ENCODE measurements around the gene LNX1.
"Not testable (repeated sequence)": the region's sequence is repeated elsewhere in the genome, so short reads cannot be mapped to it uniquely, and the experiment has no call there.

LNX1 gene

DNA sequence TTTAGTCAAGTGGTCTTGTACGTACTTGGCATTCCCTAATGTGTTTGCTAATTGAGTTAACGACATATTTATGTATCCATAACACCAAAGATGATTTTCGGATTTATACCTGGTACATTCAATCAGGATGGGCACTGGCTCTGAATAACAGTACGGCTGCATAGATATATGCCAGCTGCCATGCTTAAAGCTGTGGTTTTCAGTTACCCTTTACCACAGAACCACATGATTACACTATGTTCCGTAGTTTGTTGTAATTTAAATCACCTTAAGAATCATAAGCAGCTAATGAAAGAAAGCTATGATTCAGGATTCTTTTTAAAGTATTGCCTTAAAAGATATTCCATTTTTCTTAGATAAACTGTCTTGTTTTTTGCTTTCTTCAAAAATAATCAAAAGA lies 160.2 kb downstream of the LNX1 start:
- DNase-seq (ENCODE audit: low read depth): no peak
- no peak overlapping the region for H3K4me3 ChIP-seq (ENCODE audit: control insufficient read depth, low read depth, low read length)
- TF ChIP-seq, protein P1, sequence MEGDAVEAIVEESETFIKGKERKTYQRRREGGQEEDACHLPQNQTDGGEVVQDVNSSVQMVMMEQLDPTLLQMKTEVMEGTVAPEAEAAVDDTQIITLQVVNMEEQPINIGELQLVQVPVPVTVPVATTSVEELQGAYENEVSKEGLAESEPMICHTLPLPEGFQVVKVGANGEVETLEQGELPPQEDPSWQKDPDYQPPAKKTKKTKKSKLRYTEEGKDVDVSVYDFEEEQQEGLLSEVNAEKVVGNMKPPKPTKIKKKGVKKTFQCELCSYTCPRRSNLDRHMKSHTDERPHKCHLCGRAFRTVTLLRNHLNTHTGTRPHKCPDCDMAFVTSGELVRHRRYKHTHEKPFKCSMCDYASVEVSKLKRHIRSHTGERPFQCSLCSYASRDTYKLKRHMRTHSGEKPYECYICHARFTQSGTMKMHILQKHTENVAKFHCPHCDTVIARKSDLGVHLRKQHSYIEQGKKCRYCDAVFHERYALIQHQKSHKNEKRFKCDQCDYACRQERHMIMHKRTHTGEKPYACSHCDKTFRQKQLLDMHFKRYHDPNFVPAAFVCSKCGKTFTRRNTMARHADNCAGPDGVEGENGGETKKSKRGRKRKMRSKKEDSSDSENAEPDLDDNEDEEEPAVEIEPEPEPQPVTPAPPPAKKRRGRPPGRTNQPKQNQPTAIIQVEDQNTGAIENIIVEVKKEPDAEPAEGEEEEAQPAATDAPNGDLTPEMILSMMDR (IDR thresholded peaks at IDR 0.05; ENCODE audit: control insufficient read depth, insufficient read depth, low read depth, low read length, missing control alignments): no peak

- DNase-seq (ENCODE audit: low read depth): no peak
- TF ChIP-seq, protein P1 (IDR thresholded peaks at IDR 0.05; ENCODE audit: control insufficient read depth, insufficient read depth, low read depth, low read length, missing control alignments): no peak
- no peak overlapping the region for H3K4me3 ChIP-seq (ENCODE audit: control insufficient read depth, low read depth, low read length)
Observed at GRCh38 chr4:53427366-53427765, 163.9 kb downstream of the LNX1 start.

DNA sequence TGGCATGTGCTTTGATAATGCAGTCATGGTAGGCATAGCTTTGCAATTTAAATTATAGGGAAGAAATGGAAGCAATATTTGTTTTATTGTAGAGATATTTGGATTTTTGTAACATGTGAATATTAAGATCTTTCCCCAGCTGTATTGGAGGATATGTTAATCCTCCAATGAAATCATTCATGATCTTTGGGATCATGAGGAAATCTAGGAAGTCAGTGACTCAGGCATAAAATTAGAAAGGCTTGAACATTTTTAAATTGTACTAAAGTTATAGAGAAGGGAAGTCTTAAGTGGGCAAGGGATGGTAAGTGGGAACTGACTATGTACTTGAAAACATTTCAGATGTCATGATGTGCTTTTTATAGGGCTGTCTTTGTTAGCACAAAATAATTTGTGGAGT lies 167.0 kb downstream of the LNX1 start:
- H3K4me3 ChIP-seq (ENCODE audit: control insufficient read depth, low read depth, low read length): no peak overlapping the region
- no peak for DNase-seq (ENCODE audit: low read depth)
- TF ChIP-seq, protein P1 (IDR thresholded peaks at IDR 0.05; ENCODE audit: control insufficient read depth, insufficient read depth, low read depth, low read length, missing control alignments): no peak

DNA sequence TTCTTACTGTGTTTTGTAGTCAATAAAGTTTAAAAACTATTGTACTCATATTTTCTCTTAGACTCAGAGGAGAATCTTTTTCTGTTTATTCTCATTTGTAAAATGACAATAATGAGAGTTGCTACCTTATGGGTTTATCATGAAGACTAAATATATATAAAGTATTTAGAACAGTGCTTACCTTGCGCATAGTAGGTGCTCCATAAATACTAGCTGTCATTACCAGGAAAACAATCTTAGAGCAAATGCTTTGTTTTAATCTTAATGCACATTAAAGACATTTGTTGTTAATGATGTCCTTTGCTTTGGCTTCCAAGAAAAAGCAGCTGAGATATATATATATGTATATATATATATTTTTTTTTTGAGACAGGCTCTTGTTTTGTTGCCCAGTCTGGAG lies 168.9 kb downstream of the LNX1 start:
- TF ChIP-seq, protein P1 (IDR thresholded peaks at IDR 0.05; ENCODE audit: control insufficient read depth, insufficient read depth, low read depth, low read length, missing control alignments): no peak
- no peak for DNase-seq (ENCODE audit: low read depth)
- H3K4me3 ChIP-seq (ENCODE audit: control insufficient read depth, low read depth, low read length): no peak overlapping the region

- no peak for DNase-seq (ENCODE audit: low read depth)
- no peak overlapping the region for H3K4me3 ChIP-seq (ENCODE audit: control insufficient read depth, low read depth, low read length)
- TF ChIP-seq, protein P1 (IDR thresholded peaks at IDR 0.05; ENCODE audit: control insufficient read depth, insufficient read depth, low read depth, low read length, missing control alignments): no peak
Observed at GRCh38 chr4:53421791-53422190, 169.5 kb downstream of the LNX1 start.

- DNase-seq (ENCODE audit: low read depth): no peak
- H3K4me3 ChIP-seq (ENCODE audit: control insufficient read depth, low read depth, low read length): no peak overlapping the region
- TF ChIP-seq, protein P1 (IDR thresholded peaks at IDR 0.05; ENCODE audit: control insufficient read depth, insufficient read depth, low read depth, low read length, missing control alignments): no peak
Observed at GRCh38 chr4:53419208-53419607, 172.1 kb downstream of the LNX1 start.

- H3K4me3 ChIP-seq (ENCODE audit: control insufficient read depth, low read depth, low read length); DNase-seq (ENCODE audit: low read depth): not testable (repeated sequence)
Observed at GRCh38 chr4:53409479-53409878, 181.8 kb downstream of the LNX1 start.

Measured in AG09309 (cell line).